Liver (tissue), 9 donors: ENCODE measurements around the gene SLC9B1. TPM values are rescaled to one million over a fixed set of nuclear protein-coding genes. Genes with fewer than 3 reads are reported as not detected.

Experiments
- DNase-seq: peaks from one replicate; pipeline ENCODE4 v3.0.0-alpha.2; 2017; ENCODE audit warnings: low spot score
- H3K27ac ChIP-seq, 2 donors: one replicate each; pipeline ENCODE4 v1.7.0; 2013; ENCODE audit warnings: inconsistent platforms in 2 of 2, low read length in 2 of 2, control low read depth in 1 of 2, low read depth in 1 of 2, mild to moderate bottlenecking in 1 of 2
- H3K27me3 ChIP-seq, 4 donors: one replicate each; pipeline versions ENCODE4 v1.6.1 to v1.7.0; 2013; ENCODE audit warnings: low read length in 3 of 4, inconsistent platforms in 1 of 4, mild to moderate bottlenecking in 1 of 4, moderate library complexity in 1 of 4; ENCODE audit not compliant: control insufficient read depth in 4 of 4, insufficient read depth in 4 of 4
- H3K36me3 ChIP-seq, 4 donors: one replicate each; pipeline versions ENCODE4 v1.6.1 to v1.7.0; 2013; ENCODE audit warnings: low read length in 3 of 4, mild to moderate bottlenecking in 3 of 4, low read depth in 1 of 4, moderate library complexity in 1 of 4; ENCODE audit not compliant: control insufficient read depth in 4 of 4, insufficient read depth in 3 of 4
- H3K4me1 ChIP-seq, 4 donors: one replicate each; pipeline versions ENCODE4 v1.6.1 to v1.7.0; 2013; ENCODE audit warnings: low read length in 3 of 4, mild to moderate bottlenecking in 3 of 4, moderate library complexity in 1 of 4; ENCODE audit not compliant: control insufficient read depth in 4 of 4, insufficient read depth in 4 of 4
- H3K4me3 ChIP-seq, 3 donors: one replicate each; pipeline versions ENCODE4 v1.6.1 to v1.7.0; 2013; ENCODE audit warnings: low read length in 3 of 3, control low read depth in 1 of 3, low read depth in 1 of 3, mild to moderate bottlenecking in 1 of 3
- H3K9ac ChIP-seq, 2 donors: one replicate each; pipeline ENCODE4 v1.7.0; 2013; ENCODE audit warnings: low read length in 2 of 2, mild to moderate bottlenecking in 2 of 2, moderate library complexity in 2 of 2, control low read depth in 1 of 2, low read depth in 1 of 2
- H3K9me3 ChIP-seq, 4 donors: one replicate each; pipeline versions ENCODE4 v1.6.1 to v1.7.0; 2013; ENCODE audit warnings: low read length in 3 of 4; ENCODE audit not compliant: control insufficient read depth in 4 of 4
- ATF3 ChIP-seq: IDR thresholded peaks from 2 replicates; pipeline ENCODE4 v1.6.1; 2016; ENCODE audit warnings: antibody characterized with exemption
- CTCF ChIP-seq: fragments of 150-350 bp; IDR thresholded peaks from 2 replicates; pipeline ENCODE4 v1.5.1; 2017; ENCODE audit warnings: improper control_type of control experiment, low read depth, low read length; ENCODE audit not compliant: missing input control
- EGR1 ChIP-seq, 2 donors: IDR thresholded peaks; 2 replicates each; pipeline ENCODE4 v1.6.1; 2016 to 2018; ENCODE audit warnings: antibody characterized with exemption in 2 of 2, low read depth in 2 of 2
- FOXA1 ChIP-seq: IDR thresholded peaks from 2 replicates; pipeline ENCODE4 v1.6.1; 2016; ENCODE audit warnings: antibody characterized with exemption
- FOXA2 ChIP-seq: IDR thresholded peaks from 2 replicates; pipeline ENCODE4 v1.6.1; 2016; ENCODE audit warnings: antibody characterized with exemption
- GABPA ChIP-seq, 2 donors: IDR thresholded peaks in 1 of 2; conservative IDR thresholded peaks in 1 of 2; 2 replicates each; pipeline ENCODE4 v1.6.1; 2016; ENCODE audit warnings: antibody characterized with exemption in 2 of 2, mild to moderate bottlenecking in 1 of 2, moderate library complexity in 1 of 2
- HNF4A ChIP-seq, 2 donors: conservative IDR thresholded peaks; 2 replicates each; pipeline ENCODE4 v1.6.1; 2016; ENCODE audit warnings: antibody characterized with exemption in 2 of 2, mild to moderate bottlenecking in 2 of 2
- HNF4G ChIP-seq: IDR thresholded peaks from 2 replicates; pipeline ENCODE4 v1.6.1; 2016; ENCODE audit warnings: antibody characterized with exemption
- JUND ChIP-seq, 2 donors: IDR thresholded peaks; 2 replicates each; pipeline ENCODE4 v1.6.1; 2016; ENCODE audit warnings: antibody characterized with exemption in 2 of 2
- MAX ChIP-seq: IDR thresholded peaks from 2 replicates; pipeline ENCODE4 v1.6.1; 2016; ENCODE audit warnings: antibody characterized with exemption
- NR2F2 ChIP-seq: IDR thresholded peaks from 2 replicates; pipeline ENCODE4 v1.6.1; 2016; ENCODE audit warnings: antibody characterized with exemption
- RAD21 ChIP-seq, 2 donors: IDR thresholded peaks; 2 replicates each; pipeline ENCODE4 v1.6.1; 2016; ENCODE audit warnings: antibody characterized with exemption in 2 of 2, mild to moderate bottlenecking in 2 of 2
- REST ChIP-seq: IDR thresholded peaks from 2 replicates; pipeline ENCODE4 v1.6.1; 2016; ENCODE audit warnings: antibody characterized with exemption, mild to moderate bottlenecking
- RXRA ChIP-seq, 2 donors: IDR thresholded peaks; 2 replicates each; pipeline ENCODE4 v1.6.1; 2017 to 2018; ENCODE audit warnings: antibody characterized with exemption in 2 of 2, mild to moderate bottlenecking in 1 of 2
- TAF1 ChIP-seq: conservative IDR thresholded peaks from 2 replicates; pipeline ENCODE4 v1.6.1; 2016; ENCODE audit warnings: antibody characterized with exemption, mild to moderate bottlenecking
- YY1 ChIP-seq: IDR thresholded peaks from 2 replicates; pipeline ENCODE4 v1.6.1; 2016; ENCODE audit warnings: antibody characterized with exemption, mild to moderate bottlenecking
- ZBTB33 ChIP-seq: IDR thresholded peaks from 2 replicates; pipeline ENCODE4 v1.6.1; 2016; ENCODE audit warnings: antibody characterized with exemption
- WGBS: extraction: QIAGEN DNeasy Blood & Tissue Kit; methylation state at CpG from one replicate; pipeline ENCODE4 v1.1.7; 2013; 5-methylcytosine and 5-hydroxymethylcytosine counted together
- polyA plus RNA-seq, 2 donors: library from polyadenylated mRNA; stranded (reverse) in 1 of 2; unstranded in 1 of 2; fragments of 200-250 nt in 1 of 2; fragments of >200 nt in 1 of 2; fragmentation: Nextera tagmentation in 1 of 2; extraction: Ambion mirVana in 1 of 2; gene quantifications; one replicate each; pipeline versions ENCODE4 v1.2.1 to v1.2.3, GENCODE V29; 2013 to 2015
- total RNA-seq, 2 donors: library from RNA; depleted of rRNA; stranded (reverse); fragments of >200 nt; gene quantifications; one replicate each; pipeline ENCODE4 v1.2.3, GENCODE V29; 2014
- donor health status: healthy.
- donor health status: healthy.
- donor health status: healthy.
- donor health status: healthy.
- donor health status: healthy.

The SLC9B1 gene
- total and polyA plus RNA-seq, 4 donors: 0.19 to 0.51 (median 0.50) TPM; not detected in 1

- TF ChIP-seq ZBTB33: no peak
- no peak for TF ChIP-seq NR2F2
- no peak for TF ChIP-seq JUND (IDR thresholded peaks at IDR 0.05)
- TF ChIP-seq RAD21 (IDR thresholded peaks at IDR 0.05): no peak
- no peak for TF ChIP-seq ATF3
- TF ChIP-seq CTCF: no peak
- no peak for TF ChIP-seq MAX
- TF ChIP-seq FOXA1: no peak
- no peak for TF ChIP-seq YY1
- TF ChIP-seq GABPA (IDR thresholded peaks at IDR 0.05 in 1 of 2, conservative IDR thresholded peaks at IDR 0.05 in 1 of 2): no peak
- TF ChIP-seq EGR1 (IDR thresholded peaks at IDR 0.05; ENCODE audit: low read depth in 2 of 2): no peak
- Histone ChIP-seq H3K4me3 (no peak overlapping the region), H3K36me3 (no peaks in the 10 kb centered on the region), H3K4me1 (no peaks in the 10 kb centered on the region), H3K9me3 (no peaks in the 10 kb centered on the region), H3K27ac (no peak overlapping the region), H3K9ac (no peak overlapping the region), H3K27me3 (no peaks in the 10 kb centered on the region)
- WGBS: 82% methylated on average over 3 of the region's 3 CpGs
- DNase-seq: no peak
These were observed 60.0 kb downstream of the SLC9B1 start for GRCh38 chr4:102959496-102959895.

- TF ChIP-seq ATF3 (no peak), REST (no peak), GABPA (IDR thresholded peaks at IDR 0.05 in 1 of 2, conservative IDR thresholded peaks at IDR 0.05 in 1 of 2) (no peak), ZBTB33 (no peak), CTCF (no peak), RXRA (IDR thresholded peaks at IDR 0.05) (no peak), RAD21 (IDR thresholded peaks at IDR 0.05) (no peak), FOXA1 (no peak), TAF1 (no peak), NR2F2 (no peak), EGR1 (IDR thresholded peaks at IDR 0.05; ENCODE audit: low read depth in 2 of 2) (no peak), JUND (IDR thresholded peaks at IDR 0.05) (no peak), YY1 (no peak), HNF4A (conservative IDR thresholded peaks at IDR 0.05) (no peak), FOXA2 (no peak), HNF4G (no peak)
These were observed 74.4 kb downstream of the SLC9B1 start for GRCh38 chr4:102945066-102945465.

More at GRCh38 chr4:102945066-102945465, 74.4 kb downstream of the SLC9B1 start:
- H3K9me3 ChIP-seq: no peaks in the 10 kb centered on the region
- no peak for DNase-seq
- WGBS: 73% methylated on average over 3 of the region's 3 CpGs
- no peak overlapping the region for H3K4me3 ChIP-seq
- no peak overlapping the region for H3K27ac ChIP-seq
- H3K27me3 ChIP-seq: no peaks in the 10 kb centered on the region
- no peaks in the 10 kb centered on the region for H3K36me3 ChIP-seq
- no peak overlapping the region for H3K9ac ChIP-seq
- H3K4me1 ChIP-seq: no peaks in the 10 kb centered on the region
